ENCODE measurements around the gene EPB41L4B.

GRCh38 chr9:109176963-109177362 is 143.9 kb downstream of the EPB41L4B start:
- TF ChIP-seq POLR2A (IDR thresholded peaks at IDR 0.05) (no peak), CTCF (IDR thresholded peaks at IDR 0.05) (no peak), POLR2AphosphoS5 (IDR thresholded peaks at IDR 0.05) (no peak)

All from breast epithelium (tissue), 3 donors.